ENCODE data around the gene GLYATL2. TPM values are rescaled to one million over a fixed set of nuclear protein-coding genes. Genes with fewer than 3 reads are reported as not detected.

Gene GLYATL2
- total and polyA plus RNA-seq, 9 of the 15 experiments (the other 6 are each of a cell fraction or from before 2014, with no cell fraction given), result not detected

DNA sequence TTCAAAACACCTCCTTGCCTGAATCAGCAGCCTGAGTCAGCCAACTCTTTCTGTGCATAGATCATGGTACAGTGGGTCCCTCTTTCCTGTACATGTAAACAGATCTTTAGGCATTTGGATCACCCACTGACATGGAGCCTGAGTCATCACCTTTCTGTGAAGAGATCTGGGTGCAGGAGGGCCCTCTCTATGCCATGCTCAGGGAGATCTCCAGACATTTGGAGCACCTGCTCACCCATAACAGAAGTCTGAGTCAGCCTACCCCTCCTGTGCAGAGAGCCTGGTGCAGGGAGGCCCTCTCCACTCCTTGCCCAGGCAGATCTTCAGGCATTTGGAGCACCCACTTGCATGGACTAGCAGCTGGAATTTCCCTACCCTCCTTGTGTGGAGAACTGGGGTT, 56.6 kb downstream of the GLYATL2 start (continued):
- TF ChIP-seq, protein P1, sequence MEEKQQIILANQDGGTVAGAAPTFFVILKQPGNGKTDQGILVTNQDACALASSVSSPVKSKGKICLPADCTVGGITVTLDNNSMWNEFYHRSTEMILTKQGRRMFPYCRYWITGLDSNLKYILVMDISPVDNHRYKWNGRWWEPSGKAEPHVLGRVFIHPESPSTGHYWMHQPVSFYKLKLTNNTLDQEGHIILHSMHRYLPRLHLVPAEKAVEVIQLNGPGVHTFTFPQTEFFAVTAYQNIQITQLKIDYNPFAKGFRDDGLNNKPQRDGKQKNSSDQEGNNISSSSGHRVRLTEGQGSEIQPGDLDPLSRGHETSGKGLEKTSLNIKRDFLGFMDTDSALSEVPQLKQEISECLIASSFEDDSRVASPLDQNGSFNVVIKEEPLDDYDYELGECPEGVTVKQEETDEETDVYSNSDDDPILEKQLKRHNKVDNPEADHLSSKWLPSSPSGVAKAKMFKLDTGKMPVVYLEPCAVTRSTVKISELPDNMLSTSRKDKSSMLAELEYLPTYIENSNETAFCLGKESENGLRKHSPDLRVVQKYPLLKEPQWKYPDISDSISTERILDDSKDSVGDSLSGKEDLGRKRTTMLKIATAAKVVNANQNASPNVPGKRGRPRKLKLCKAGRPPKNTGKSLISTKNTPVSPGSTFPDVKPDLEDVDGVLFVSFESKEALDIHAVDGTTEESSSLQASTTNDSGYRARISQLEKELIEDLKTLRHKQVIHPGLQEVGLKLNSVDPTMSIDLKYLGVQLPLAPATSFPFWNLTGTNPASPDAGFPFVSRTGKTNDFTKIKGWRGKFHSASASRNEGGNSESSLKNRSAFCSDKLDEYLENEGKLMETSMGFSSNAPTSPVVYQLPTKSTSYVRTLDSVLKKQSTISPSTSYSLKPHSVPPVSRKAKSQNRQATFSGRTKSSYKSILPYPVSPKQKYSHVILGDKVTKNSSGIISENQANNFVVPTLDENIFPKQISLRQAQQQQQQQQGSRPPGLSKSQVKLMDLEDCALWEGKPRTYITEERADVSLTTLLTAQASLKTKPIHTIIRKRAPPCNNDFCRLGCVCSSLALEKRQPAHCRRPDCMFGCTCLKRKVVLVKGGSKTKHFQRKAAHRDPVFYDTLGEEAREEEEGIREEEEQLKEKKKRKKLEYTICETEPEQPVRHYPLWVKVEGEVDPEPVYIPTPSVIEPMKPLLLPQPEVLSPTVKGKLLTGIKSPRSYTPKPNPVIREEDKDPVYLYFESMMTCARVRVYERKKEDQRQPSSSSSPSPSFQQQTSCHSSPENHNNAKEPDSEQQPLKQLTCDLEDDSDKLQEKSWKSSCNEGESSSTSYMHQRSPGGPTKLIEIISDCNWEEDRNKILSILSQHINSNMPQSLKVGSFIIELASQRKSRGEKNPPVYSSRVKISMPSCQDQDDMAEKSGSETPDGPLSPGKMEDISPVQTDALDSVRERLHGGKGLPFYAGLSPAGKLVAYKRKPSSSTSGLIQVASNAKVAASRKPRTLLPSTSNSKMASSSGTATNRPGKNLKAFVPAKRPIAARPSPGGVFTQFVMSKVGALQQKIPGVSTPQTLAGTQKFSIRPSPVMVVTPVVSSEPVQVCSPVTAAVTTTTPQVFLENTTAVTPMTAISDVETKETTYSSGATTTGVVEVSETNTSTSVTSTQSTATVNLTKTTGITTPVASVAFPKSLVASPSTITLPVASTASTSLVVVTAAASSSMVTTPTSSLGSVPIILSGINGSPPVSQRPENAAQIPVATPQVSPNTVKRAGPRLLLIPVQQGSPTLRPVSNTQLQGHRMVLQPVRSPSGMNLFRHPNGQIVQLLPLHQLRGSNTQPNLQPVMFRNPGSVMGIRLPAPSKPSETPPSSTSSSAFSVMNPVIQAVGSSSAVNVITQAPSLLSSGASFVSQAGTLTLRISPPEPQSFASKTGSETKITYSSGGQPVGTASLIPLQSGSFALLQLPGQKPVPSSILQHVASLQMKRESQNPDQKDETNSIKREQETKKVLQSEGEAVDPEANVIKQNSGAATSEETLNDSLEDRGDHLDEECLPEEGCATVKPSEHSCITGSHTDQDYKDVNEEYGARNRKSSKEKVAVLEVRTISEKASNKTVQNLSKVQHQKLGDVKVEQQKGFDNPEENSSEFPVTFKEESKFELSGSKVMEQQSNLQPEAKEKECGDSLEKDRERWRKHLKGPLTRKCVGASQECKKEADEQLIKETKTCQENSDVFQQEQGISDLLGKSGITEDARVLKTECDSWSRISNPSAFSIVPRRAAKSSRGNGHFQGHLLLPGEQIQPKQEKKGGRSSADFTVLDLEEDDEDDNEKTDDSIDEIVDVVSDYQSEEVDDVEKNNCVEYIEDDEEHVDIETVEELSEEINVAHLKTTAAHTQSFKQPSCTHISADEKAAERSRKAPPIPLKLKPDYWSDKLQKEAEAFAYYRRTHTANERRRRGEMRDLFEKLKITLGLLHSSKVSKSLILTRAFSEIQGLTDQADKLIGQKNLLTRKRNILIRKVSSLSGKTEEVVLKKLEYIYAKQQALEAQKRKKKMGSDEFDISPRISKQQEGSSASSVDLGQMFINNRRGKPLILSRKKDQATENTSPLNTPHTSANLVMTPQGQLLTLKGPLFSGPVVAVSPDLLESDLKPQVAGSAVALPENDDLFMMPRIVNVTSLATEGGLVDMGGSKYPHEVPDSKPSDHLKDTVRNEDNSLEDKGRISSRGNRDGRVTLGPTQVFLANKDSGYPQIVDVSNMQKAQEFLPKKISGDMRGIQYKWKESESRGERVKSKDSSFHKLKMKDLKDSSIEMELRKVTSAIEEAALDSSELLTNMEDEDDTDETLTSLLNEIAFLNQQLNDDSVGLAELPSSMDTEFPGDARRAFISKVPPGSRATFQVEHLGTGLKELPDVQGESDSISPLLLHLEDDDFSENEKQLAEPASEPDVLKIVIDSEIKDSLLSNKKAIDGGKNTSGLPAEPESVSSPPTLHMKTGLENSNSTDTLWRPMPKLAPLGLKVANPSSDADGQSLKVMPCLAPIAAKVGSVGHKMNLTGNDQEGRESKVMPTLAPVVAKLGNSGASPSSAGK (IDR thresholded peaks at IDR 0.05), result no peak
- TF ChIP-seq, protein P2, sequence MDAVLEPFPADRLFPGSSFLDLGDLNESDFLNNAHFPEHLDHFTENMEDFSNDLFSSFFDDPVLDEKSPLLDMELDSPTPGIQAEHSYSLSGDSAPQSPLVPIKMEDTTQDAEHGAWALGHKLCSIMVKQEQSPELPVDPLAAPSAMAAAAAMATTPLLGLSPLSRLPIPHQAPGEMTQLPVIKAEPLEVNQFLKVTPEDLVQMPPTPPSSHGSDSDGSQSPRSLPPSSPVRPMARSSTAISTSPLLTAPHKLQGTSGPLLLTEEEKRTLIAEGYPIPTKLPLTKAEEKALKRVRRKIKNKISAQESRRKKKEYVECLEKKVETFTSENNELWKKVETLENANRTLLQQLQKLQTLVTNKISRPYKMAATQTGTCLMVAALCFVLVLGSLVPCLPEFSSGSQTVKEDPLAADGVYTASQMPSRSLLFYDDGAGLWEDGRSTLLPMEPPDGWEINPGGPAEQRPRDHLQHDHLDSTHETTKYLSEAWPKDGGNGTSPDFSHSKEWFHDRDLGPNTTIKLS (IDR thresholded peaks at IDR 0.05; ENCODE audit: borderline replicate concordance, low read depth), result no peak
- TF ChIP-seq, protein P3, sequence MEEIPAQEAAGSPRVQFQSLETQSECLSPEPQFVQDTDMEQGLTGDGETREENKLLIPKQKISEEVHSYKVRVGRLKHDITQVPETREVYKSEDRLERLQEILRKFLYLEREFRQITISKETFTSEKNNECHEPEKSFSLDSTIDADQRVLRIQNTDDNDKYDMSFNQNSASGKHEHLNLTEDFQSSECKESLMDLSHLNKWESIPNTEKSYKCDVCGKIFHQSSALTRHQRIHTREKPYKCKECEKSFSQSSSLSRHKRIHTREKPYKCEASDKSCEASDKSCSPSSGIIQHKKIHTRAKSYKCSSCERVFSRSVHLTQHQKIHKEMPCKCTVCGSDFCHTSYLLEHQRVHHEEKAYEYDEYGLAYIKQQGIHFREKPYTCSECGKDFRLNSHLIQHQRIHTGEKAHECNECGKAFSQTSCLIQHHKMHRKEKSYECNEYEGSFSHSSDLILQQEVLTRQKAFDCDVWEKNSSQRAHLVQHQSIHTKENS (CRISPR knock-in tag; IDR thresholded peaks at IDR 0.05), result no peak
- TF ChIP-seq ZNF316 (IDR thresholded peaks at IDR 0.05) (0 out of 2 replicates have a peak, but pooled peaks have one; percentile 16), MCM5 (IDR thresholded peaks at IDR 0.05; ENCODE audit: low read depth) (no peak), ZNF354B (CRISPR knock-in tag; IDR thresholded peaks at IDR 0.05) (no peak), KAT2B (IDR thresholded peaks at IDR 0.05; ENCODE audit: low read depth, low read length) (no peak), FOXK2 (conservative IDR thresholded peaks at IDR 0.05 in 1 of 2, IDR thresholded peaks at IDR 0.05 in 1 of 2; ENCODE audit: low read depth in 2 of 2) (no peak), C11orf30 (IDR thresholded peaks at IDR 0.05; ENCODE audit: low read depth) (peak; percentile 28)
- TF ChIP-seq, protein P4, sequence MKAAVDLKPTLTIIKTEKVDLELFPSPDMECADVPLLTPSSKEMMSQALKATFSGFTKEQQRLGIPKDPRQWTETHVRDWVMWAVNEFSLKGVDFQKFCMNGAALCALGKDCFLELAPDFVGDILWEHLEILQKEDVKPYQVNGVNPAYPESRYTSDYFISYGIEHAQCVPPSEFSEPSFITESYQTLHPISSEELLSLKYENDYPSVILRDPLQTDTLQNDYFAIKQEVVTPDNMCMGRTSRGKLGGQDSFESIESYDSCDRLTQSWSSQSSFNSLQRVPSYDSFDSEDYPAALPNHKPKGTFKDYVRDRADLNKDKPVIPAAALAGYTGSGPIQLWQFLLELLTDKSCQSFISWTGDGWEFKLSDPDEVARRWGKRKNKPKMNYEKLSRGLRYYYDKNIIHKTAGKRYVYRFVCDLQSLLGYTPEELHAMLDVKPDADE (conservative IDR thresholded peaks at IDR 0.05; ENCODE audit: control insufficient read depth, low read depth, low read length), result no peak

Measured in K562 (cell line).